GM19467 (cell line): ENCODE measurements around the gene SNX30.

Experiments
- ATAC-seq: cut with Tn5 transposase; IDR thresholded peaks from one replicate; pipeline ENCODE4 v1.9.1; 2021; ENCODE audit warnings: mild to moderate bottlenecking, moderate library complexity; ENCODE audit not compliant: unreplicated experiment

SNX30 gene

DNA sequence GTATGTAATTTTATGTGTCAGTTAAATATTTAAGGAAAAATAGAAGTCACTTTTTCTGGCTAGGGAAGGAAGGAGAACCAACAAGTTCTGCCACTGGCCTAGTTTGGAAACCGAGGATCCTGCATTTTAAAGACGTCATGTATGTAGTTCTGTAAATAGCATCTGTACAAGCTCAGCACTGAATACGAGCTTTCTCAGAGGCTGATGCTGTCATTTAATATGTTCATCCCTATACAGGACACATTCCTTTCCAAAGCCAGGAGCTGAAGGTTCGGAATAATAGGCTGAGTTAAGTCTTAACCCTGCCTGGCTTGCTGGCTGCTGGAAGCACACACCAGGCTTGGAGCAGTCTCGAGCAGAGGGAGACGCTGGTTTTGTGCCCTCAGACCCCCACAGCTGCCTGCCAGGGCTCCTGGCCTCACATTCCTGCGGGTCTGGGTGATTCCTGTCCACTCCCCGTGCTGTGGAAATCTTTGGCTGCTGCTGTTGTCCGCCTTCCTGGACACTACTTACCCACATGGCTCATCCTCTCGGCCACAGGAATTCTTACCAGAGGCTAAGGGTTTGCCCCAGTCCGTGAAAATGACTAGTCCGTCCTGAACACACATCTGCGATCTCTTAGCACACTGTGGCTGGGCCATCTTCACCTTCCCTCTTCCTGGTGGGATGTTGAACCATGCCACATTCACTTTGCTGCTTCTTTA, 103.5 kb downstream of the SNX30 start:
- ATAC-seq: no peak

DNA sequence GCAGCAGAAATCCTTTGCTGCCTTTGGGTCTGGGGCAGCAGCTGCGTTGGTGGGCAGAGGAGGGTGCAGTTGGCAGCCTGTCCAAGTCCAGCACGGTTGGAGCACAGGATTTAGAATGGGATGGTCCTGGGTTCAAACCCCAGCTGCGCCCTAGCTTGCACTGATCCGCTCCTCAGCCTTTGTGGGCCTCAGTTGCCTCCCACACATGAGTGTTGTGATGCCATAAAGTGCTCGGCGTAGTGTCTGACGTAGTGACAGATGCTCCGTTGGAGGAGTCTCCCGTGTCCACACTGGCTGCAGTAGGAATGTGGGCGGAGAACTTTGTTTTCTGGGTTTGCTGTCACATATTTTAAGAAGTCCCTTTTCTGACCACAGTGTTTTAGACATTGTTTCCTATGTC, 104.1 kb downstream of the SNX30 start:
- ATAC-seq: no peak

DNA sequence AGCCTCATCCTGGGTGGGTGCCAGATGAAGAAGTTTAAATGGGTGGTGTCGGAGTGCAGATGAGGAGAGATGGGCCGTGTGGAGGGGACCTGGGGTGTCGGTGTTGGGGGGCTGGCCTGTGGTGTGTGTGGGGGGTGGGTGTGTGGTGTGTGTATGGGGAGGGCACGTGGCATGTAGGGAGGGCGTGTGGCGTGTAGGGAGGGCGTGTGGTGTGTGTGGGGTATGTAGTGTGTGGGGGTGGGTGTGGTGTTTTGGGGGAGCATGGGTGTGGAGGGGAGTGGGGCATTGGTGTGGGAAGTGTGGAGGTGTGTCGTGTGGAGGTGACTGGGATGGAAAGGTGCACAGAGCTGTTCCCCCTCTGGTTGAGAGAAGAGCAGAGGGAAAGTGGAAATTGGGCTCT, 105.6 kb downstream of the SNX30 start:
- ATAC-seq: no peak

DNA sequence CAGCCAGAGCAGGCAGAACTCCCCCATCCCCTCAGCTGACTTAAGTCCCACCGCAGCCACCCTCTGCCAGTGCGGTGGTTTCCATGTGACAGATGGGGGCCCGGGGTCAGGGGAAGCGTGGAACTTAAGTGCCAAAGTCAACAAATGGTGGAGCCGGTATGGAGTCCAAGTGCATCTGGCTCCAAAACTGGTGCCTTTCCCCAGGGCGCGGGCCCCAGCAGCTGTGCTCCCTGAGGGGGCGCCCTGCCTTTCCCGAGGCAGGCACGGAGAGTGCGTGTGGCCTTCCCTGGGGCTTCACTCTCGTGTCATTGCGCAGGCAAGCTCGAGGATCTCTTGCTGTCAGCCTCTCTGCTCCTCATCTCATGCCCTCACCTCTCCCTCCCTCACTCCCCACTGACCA, 106.3 kb downstream of the SNX30 start:
- ATAC-seq: no peak

DNA sequence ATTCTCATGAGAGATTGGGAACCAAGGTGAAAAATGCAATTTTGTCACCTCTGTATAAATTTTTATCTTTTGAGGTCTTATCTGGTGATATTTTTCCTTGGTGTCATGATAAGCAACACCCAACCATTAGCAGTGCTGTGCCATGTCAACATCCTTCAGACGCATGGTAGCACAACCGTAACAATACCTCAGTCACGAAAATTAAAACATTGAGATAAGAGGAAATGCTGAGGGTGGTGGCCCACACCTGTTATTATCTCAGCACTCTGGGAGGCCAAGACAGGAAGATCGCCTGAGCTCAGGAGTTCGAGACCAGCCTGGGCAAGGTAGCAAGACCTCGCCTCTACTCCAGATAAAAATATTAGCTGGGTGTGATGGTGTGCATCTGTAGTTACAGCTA, 107.4 kb downstream of the SNX30 start:
- no peak for ATAC-seq

DNA sequence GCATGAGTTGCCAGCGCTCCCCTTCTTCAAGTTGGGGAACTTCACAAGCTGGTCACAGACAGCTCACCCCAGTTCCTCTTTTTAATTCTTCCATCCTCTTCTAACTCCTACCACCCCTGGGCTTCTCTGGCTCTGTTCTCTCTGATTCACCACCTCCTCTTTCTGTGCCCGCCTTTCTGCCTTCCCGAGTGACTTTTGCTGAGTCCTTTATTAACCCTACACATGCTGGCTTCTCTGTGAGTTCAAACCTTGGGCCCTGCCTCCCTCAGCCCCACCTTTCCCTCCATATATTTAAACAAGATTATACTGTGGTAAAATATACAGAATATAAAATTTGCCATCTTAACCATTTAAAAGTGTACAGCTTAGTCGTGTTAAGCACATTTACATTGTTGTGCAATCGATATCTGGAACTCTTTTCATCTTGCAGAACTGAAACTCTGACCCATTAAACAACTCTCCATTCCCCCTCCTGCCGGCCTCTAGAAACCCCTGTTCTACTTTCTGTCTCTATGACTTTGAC, 108.1 kb downstream of the SNX30 start:
- no peak for ATAC-seq

DNA sequence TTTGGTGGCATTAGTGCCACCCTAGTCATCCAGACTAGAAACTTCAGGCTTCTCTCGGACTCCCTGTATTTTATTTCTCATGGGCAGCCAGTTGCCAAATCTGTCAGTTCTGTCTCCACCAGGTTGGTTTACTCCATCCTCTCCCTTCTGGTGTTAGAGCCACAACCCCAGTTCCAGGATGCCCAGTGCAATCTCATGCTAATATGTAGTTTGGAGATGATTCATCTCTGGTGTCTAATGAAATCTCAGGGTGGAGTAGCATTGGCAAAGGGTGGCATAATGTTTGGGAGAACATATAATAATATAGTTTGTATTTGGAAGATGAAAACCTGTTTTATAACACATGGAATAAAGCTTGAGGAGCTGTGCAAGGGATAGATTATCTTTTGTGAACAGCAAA, 109.9 kb downstream of the SNX30 start:
- no peak for ATAC-seq

DNA sequence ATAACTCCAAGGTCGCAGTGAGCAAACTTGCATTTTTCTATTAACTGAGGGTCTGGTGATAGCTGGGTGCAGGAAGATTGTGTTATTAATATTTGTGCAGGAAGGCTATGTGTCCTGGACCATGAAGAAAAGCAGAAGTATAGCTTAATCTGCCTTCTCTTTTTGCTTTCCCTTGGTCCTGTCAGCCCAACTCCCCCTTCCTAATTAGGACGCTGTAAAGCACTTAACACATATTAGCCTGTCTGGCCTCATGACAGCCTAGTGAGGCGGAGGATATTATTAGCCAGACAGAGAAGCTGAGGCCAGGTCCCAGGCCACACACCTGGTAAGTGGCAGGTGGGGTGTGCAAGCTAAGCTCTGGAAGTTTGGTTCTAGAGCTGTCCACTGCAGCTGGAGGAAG, 110.6 kb downstream of the SNX30 start:
- no peak for ATAC-seq

DNA sequence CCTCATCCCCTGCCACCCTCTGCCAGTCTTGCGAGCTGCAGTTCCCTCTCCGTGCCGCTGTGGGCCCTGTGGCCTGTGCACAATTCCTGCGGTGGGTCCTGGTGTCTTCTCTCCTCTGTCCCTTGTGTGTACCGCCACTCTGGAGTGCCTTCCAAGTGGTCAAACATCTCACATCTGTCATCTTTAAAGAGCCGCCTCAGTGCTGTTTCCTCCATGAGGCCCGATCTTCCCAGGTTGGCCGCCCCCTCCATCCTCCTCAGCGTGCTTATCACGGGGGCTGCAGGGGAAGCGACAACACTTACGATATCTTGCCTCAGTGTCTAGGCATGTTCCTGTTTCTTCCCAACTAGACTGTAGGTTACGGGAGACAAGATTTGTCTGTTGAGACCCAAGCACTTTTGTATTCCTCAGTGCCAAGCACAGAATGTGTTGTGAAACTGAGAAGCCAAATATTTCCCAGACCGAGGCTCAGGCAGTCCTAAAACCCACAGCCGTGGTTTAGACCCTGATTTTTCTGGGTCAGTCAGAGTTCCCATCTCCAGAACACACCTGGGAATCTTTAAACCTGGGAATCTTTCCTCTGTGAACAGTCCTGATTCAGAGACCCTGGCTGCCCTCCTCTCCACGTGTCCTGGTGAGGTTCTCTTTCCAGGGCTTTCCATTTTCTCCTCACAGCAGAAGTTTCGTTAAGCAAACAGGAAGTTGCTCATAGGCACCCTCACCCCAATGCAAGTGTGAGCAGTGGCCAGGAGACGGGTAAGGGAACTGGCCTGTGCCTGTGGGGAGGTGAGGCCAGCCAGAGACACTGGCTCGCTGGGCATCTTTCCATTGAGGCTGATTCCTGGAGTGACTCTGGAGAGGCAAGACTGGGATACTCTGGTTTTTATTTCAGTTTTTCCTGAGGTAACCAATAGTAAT, 111.3 kb downstream of the SNX30 start:
- ATAC-seq: no peak

DNA sequence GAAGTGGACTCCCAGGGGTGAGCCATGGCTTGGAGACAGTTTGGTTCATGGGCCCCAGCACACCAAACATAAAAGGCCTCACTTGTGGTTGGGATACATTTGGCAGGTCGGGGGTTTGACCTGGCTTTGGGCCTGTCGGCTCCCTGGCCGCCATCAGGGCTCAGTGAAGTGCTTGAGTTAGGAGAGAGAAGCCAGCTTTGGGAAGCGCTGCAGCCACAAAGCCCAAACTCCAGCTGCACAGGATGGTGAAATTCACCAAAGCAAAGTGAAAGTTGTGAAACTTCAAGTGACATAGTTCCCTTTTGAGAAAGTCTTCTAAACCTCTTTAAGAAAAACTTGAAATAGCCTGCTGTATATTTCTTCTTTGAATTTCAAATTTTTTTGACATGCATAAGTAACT, 112.7 kb downstream of the SNX30 start:
- ATAC-seq: no peak

DNA sequence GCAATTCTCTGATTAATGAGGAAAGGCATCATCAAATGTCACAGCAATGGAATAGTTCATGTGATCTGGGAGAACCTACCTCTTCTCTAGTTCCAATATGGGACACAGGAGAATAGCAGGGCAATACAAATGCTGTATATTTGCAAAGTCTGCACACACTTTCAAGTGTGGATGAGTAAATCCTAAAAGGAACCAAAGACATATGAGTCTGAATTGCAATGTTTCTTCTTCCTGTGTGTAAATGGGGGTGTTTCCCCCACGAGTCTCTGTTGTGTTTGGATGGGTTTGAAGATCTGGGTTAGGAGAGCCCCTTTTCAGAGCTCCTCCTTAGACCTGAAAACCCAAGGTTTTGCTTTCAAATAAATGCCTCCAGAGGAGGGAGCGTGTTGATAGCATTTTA, 113.2 kb downstream of the SNX30 start:
- no peak for ATAC-seq

DNA sequence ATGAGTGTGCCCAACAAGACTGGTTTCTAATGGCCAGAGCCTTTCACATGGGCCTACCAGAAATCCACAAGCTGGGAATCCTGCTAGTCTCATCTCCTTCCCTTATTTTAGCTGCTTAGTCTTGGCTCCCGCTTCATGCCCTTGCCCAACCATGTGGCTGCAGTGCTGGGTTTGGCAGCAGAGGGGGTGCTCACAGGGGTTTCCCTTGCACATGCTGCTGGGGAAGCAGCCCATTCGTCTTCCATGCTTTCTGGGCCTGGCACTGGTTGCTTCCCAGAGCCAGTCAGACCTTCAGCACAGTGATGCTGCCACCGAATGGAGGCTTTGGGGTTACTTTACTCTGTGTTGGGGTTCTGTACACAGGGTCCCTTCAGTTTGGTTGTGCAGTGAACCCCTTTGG, 113.8 kb downstream of the SNX30 start:
- ATAC-seq: no peak

DNA sequence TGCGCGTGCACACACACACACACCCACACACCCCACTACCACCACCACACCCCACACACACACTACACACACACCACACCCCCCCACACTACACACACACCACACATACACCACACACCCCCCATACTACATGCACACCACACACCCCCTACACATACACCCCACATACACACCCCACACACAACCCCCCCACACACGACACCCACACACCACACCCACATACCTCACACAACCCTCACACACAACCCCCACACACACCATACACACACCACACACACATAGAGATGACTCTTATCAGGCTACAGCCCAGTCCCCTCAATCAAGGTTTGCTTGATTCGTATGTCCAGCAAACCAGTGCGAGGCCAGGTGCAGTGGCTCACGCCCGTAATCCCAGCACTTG, 114.4 kb downstream of the SNX30 start:
- ATAC-seq: no peak

DNA sequence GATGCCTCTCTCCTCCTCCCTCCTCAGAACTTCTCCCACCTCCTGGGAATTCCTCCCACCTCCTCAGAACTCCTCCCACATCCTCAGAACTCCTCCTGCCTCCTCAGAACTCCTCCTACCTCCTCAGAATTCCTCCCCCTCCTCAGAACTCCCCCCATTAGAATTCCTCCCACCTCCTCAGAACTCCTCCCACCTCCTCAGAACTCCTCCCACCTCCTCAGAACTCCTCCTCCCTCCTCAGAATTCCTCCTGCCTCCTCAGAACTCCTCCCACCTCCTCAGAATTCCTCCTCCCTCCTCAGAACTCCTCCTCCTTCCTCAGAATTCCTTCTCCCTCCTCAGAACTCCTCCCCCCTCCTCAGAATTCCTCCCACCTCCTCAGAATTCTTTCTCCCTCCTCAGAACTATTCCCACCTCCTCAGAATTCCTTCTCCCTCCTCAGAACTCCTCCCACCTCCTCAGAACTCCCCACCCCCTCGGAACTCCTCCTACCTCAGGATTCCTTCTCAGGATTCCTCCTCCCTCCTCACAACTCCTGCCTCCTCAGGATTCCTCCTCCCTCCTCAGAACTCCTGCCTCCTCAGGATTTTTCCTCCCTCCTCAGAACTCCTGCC, 116.2 kb downstream of the SNX30 start:
- no peak for ATAC-seq

DNA sequence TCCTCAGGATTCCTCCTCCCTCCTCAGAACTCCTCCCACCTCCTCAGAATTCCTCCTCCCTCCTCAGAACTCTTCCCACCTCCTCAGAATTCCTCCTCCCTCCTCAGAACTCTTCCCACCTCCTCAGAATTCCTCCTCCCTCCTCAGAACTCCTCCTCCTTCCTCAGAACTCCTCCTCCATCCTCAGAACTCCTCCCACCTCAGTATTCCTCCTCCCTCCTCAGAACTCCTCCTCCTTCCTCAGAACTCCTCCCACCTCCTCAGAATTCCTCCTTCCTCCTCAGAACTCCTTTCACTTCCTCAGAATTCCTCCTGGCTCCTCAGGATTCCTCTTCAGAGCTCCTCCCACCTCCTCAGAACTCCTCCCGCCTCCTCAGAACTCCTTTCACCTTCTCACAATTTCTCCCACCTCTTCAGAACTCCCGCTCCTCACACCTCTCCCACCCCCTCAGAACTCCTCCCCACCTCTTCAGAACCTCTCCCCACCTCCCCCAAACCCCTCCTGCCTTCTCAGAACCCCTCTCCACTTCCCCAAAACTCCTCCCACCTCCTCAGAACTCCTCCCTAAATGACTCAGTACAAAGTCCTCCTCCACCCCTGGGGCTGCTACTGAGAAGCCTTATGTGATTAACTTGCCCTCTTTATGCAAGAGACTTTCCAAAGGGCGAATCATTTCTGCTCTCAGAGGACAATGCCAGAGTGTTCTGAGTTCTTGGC, 116.9 kb downstream of the SNX30 start:
- no peak for ATAC-seq

DNA sequence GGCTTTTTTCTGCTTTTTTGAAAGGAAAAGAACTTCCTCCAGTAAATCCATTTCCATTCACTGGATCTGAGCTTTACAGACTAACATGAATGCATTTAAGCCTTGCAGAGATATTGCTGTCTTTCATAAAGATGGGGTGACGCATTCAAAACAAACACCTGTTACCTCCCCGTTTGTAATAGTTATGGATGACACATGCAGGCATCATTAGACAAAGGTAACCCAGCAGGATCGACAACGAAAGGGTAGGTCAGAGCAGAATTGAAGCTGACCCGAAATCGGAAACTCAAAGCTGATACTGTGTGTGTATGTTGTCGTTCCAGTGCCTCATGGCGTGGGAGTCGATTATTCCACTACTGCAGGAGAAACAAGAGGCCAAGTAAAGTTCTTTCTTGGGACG, 117.9 kb downstream of the SNX30 start:
- no peak for ATAC-seq

DNA sequence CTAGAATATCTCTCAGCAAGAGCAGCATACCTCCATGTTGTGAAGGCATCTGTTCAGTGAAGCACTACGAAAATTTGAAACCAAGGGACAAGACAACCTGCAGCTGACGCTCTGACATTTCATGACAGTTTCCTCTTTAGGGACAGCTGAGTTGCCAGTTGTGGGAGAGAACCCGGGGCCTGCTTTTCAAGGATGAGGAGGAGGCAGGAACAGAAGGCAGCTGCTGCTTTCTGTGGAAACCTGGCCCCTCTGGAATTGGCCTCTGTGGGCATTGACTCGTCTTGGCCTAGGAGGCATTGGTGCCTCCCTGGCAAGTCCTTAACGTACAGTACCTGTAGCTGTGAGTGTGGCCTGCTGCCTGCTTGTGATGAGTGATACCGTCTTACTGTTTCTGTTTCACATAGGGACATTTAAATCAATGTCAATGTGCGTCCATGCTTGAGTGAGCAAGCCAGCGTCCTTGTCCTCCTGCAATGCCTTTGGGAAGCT, 118.5 kb downstream of the SNX30 start:
- no peak for ATAC-seq

DNA sequence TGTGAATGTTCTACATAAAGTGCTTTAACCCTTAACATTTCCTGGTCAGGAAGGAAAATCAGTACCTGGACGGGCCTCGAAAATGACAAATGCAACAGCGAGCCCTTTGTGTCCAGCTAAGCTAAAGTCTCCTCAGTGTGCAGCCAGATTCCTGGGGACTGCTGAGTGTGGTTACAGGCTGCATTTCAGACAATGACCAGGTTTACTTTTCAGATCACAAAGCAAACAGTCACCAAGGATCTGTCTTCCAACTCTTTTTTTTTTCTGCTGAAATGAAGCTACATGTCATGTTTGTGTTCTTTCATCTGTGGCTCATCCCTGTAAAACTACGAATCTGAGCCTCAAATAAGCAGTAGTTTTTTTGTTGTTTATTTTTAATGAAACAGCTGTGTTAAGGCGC, 119.4 kb downstream of the SNX30 start:
- no peak for ATAC-seq

DNA sequence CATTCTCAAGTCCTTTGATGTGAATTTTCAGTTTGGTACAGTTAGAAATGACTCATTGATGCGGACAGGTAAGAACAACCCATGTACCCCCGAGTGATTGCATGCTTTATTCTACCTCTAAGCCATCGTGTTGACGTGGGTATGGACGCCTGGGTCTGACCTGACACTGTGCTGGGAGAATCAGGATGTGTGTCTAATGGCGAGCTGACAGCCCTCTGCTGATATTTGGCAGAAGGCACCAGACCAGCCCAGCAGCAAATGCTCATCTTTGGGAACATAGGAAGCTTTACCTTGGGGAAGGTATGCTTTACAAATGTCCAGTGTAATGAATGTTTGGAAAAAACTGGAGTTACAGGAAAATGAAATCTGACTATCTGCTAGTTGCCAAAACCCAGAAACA, 120.0 kb downstream of the SNX30 start:
- no peak for ATAC-seq

DNA sequence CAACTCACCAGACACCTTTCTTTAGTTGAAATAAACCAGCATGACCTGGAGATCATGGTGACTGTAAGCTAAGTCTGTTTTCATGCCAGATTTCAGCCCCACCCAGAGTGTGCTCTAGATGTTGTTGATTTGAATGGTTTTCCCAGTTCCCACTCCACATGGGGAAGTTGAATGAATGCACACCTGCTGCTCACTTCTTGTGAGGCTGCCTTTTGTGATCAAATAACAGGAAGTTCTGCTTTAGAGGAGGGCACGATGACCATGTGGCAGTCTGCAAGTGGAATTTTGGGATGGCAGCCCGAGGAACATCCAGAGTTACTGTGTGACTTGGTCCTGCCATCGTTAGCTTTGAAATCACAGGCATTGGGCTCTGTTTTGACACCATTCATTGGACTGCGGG, 121.5 kb downstream of the SNX30 start:
- no peak for ATAC-seq
